Medulla oblongata (tissue), 1 donor: Measurements from ENCODE around the gene MINK1.
A peak's percentile ranks its signal among the peaks of the same experiment; 100 is the strongest.

Source experiments
- DNase-seq: peaks from one replicate; pipeline ENCODE4 v3.0.0-alpha.2; 2015; ENCODE audit errors: extremely low spot score

MINK1 gene

DNA sequence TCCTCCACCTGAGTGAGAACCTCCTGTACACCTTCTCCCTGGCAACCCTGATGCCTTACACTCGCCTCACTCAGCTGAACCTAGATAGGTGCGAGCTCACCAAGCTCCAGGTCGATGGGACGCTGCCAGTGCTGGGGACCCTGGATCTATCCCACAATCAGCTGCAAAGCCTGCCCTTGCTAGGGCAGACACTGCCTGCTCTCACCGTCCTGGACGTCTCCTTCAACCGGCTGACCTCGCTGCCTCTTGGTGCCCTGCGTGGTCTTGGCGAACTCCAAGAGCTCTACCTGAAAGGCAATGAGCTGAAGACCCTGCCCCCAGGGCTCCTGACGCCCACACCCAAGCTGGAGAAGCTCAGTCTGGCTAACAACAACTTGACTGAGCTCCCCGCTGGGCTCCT lies 99.6 kb downstream of the MINK1 start:
- no peak for DNase-seq

DNA sequence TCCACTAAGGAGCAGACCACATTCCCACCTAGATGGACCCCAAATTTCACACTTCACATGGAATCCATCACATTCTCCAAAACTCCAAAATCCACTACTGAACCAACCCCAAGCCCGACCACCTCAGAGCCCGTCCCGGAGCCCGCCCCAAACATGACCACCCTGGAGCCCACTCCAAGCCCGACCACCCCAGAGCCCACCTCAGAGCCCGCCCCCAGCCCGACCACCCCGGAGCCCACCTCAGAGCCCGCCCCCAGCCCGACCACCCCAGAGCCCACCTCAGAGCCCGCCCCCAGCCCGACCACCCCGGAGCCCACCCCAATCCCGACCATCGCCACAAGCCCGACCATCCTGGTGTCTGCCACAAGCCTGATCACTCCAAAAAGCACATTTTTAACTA lies 100.5 kb downstream of the MINK1 start:
- no peak for DNase-seq

DNA sequence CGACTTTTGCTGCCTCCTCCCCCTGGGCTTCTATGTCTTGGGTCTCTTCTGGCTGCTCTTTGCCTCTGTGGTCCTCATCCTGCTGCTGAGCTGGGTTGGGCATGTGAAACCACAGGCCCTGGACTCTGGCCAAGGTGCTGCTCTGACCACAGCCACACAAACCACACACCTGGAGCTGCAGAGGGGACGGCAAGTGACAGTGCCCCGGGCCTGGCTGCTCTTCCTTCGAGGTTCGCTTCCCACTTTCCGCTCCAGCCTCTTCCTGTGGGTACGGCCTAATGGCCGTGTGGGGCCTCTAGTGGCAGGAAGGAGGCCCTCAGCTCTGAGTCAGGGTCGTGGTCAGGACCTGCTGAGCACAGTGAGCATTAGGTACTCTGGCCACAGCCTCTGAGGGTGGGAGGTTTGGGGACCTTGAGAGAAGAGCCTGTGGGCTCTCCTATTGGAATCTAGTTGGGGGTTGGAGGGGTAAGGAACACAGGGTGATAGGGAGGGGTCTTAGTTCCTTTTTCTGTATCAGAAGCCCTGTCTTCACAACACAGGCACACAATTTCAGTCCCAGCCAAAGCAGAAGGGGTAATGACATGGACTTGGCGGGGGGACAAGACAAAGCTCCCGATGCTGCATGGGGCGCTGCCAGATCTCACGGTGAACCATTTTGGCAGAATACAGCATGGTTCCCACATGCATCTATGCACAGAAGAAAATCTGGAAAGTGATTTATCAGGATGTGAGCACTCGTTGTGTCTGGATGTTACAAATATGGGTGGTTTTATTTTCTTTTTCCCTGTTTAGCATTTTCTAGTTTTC lies 101.2 kb downstream of the MINK1 start:
- peak; percentile 30 for DNase-seq

DNA sequence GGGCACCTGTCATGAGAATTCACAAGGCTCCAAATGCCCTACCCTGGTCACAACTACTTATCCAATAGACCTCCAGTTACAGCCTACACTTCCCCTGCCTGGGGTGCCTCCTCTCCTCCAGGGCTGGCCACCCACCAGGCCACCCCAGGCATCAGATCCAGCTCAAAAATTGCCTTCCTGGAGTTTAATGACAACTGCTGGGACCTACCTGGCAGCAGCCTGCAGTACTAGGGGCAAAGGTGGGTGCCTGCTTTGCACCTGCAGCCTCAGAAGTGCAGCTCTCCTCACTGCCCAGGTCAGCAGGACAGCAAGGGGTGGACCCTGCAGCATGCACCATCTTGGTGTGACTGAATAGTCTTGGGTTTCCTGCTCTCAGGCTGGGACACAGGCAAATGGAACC lies 102.5 kb downstream of the MINK1 start:
- DNase-seq: no peak

DNA sequence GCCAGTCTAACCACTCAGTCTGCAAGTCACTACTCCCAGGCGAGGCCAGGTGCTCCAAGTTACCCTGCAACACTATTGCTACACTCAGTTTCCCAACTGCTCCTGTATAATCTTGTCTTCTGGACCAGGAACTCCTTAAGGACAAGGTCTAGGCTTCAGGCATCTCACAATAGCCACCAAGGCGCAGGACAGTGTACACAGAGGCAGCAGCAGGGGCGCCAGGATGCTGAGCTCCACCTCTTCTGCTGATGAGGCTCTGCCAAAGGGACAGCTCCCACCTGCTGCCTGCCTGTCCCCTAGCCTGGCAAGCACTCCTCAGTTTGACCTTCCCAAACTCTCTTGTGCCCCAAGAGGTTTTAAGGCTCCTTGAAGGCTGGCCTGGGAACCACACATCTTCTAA lies 103.3 kb downstream of the MINK1 start:
- DNase-seq: no peak

DNA sequence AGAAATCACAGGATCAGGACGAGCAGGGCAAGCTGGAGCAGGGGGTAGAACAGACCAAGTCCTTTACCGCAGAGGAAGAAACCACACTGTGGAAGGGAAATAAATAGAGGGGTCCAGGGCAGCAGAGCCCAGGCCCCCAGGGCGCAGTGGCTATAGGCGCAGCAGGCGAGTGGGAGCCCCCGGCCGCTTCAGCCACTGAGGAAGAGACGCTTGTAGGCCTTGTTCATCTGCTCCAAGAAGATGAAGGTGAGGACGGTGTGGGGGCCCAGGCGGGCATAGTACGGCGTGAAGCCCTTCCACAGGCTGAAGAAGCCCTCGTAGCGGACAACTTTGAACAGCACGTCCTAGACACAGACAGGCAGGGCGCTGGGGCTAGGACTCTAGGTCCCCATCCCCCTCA lies 104.4 kb downstream of the MINK1 start:
- DNase-seq: no peak

DNA sequence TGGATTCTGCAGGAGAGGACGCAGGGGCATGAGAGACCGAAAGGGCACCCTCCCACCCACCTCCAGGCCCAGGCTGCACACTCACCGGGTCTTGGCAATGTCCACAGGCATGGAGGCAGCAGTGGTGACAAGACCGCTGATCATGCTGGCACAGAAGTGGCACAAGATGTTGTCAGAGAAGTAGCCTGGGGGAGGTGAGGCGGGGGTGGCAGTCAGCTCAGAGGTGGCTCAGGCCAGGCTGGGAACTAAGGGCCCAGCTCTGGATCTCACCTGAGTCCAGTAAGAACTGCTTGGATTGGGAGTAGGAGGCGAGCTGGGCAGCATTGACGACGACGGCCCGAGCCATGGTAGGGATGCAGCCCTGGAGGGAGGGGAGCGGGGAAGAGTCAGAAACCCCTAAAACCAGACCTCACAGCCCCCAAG lies 104.9 kb downstream of the MINK1 start:
- no peak for DNase-seq

DNA sequence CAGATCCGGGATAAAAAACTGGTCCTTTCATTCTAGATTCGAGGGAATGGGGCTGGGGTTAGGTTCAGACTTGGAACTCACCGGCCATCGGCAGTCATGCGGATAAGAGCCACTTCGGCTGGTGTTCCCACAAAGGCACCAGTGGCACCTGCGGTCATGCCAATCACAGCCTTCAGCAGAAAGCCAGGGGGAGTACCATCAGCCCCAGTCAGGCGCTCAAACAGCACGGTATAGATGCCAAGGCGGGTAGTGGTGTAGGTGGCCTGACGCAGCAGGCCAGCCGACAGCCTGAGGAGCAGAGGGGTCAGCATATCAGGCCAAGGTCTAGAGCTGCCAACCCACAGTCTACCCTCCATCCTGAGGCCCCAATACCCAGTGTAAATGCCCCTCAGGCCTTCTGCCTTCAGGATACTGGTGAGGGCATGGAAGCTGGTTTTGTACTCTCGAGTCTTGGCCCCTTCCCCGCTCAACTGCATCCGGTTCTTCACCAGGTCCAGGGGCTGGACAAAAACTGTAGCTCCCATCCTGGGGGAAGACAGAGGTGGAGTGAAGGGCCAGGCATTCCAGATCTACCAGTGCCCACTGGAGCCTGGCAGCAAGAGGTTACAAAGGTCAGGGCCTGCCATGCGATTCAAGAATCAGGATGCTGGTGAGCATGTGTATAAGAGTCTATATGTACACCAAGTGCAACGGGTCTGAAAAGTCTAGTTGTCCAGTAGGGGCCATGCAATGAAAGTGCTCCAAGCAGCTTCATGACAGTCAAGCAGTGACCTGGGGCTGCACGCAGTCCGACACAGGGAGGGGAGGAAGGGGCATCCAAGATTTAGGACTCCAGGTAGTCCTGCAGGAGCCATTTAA lies 105.8 kb downstream of the MINK1 start:
- DNase-seq: no peak

DNA sequence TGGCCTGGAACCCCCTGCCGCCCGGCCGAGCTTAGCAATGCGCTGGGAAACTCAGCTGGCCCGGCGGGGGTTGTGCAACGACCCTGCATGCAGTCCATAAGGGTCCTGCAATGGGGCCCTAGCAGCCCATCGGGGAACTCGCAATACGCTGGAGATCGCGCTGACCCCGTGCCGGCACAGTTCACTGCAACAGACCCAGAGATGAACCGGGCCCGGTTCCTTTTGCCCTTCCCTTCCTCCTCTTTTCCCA lies 106.3 kb downstream of the MINK1 start:
- no peak for DNase-seq

DNA sequence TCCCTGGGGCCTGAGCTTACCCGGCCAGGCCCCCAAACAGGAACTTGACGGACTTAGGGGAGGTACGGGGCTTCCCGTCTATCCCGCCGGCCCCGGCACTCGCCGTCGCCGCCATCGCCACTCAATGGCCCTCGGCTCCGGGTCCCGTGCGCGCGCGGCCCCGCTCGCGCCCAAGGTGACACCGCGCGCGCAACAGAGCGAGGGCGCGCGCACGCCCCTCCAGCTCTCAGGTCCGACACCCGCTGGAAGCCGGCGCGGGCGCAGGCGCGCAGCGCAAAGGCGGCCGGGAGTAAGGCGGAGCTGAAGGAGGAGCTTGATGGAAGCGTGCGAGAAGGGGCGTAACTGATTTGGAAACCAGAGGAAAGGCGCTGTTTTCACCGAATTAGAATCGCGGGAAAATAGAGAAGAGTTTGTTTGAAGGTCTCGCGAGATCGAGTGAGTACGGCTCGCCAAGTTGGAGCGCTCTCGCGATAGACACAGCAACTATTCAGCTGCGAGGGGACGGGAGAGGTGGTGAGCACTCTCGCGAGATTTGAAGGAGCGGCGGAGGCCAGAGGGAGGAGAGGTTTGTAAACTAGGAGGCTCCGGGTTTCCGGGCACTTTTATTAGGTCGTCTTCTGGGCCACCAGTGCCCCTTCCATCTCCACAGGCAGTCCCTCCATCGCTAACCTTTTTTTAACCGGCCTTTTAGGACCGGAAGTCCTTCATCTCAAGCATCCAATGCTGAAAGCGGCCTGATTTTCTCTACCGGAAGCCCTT lies 106.8 kb downstream of the MINK1 start, which contains the start of the genes RNF167 and SLC25A11:
RNF167 (plus strand) TSS at position 473 of the 759 bp plus-strand sequence. CDS start 642 bp downstream, outside the sequence.
SLC25A11 (minus strand) TSS at position 251 of the 759 bp plus-strand sequence; CDS start at position 115, 136 bp downstream.
- peak; percentile 99 for DNase-seq

DNA sequence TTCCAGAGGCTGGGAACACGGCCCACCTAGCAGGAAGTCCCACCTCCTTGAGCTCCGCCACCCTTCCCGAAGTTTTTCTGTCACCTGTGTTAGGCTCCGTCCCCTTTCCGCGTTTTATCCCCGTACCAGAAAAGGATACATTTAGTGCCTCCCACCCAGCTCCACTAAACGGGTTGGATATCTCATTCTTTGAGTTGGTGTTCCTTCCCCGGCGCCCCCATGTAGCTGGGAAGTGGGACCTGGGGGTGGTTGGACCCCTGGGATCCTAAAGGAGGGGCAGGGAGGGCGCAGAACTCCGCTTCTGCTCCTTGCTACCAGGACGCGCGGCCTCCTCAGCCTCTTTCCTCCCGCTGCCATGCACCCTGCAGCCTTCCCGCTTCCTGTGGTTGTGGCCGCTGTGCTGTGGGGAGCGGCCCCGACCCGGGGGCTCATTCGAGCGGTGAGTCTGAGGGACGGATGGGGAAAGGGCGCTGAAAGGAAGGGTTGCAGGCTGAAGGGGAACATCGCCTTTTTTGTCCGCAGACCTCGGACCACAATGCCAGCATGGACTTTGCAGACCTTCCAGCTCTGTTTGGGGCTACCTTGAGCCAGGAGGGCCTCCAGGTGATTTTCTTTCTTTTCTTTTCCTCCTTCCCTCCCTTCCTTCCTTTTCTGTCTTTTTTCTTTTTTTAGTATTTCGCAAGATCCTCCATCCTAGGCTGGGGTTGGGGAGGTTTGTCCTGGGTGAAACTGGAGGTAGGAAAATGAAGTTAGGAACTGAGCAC lies 107.6 kb downstream of the MINK1 start:
- DNase-seq: no peak

DNA sequence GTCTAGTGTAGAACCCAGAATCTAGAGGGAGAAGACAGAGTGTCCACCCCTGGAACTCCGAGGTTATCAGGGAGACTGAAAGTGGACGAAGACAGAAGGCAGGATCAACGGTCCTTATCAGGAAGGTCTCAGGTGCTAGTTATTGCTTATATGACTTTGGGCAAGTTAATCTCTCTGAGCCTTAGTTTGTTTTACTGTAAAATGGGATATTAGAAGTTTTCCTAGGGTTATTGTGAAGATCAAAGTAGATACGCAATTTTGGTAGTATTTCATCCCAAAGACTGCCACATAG lies 108.1 kb downstream of the MINK1 start:
- DNase-seq: no peak

DNA sequence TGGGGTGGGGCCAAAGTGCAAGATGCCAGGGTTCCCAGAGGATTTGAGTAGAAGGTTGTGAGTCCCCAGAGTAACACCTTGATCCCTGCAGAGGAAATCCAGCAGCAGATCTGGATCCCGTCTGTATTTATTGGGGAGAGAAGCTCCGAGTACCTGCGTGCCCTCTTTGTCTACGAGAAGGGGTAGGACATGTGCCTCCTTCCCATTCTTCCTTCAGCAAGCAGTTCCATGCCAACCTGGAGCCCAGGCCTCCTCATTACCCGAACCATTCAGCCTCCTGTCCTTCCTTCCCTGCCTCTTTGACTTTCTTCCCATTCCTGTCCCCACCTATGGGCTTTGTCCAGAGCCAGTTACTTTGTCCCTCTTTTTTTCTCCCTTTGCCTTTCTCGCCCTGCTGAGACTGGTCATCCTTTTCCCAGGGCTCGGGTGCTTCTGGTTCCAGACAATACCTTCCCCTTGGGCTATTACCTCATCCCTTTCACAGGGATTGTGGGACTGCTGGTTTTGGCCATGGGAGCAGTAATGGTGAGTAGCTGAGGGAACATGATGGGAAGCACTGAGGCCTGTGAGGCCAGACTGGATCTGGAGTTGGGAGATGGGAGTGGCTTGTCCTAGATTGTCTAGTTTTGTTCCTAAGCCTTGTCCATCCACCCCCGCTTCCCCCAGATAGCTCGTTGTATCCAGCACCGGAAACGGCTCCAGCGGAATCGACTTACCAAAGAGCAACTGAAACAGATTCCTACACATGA lies 109.8 kb downstream of the MINK1 start:
- DNase-seq: no peak

DNA sequence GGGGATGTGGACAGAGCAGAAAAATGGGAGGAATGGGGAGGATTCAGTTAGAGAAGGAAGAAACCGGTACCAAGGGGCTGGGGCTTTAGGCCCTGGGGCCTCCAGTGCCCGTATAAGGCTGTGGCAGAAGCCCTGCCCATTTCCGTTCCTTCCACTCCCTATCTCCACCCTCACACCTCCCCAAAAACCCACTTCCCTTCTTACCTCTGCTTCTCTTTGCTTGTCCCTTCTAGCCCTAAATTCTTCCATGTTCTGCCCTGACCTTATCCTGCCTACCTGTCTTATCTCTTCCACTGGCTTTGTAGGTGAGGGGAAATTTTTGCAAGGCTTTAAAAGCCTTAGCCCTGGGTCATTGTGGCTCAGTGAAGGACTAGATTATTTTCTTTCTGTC lies 111.0 kb downstream of the MINK1 start:
- DNase-seq: no peak

DNA sequence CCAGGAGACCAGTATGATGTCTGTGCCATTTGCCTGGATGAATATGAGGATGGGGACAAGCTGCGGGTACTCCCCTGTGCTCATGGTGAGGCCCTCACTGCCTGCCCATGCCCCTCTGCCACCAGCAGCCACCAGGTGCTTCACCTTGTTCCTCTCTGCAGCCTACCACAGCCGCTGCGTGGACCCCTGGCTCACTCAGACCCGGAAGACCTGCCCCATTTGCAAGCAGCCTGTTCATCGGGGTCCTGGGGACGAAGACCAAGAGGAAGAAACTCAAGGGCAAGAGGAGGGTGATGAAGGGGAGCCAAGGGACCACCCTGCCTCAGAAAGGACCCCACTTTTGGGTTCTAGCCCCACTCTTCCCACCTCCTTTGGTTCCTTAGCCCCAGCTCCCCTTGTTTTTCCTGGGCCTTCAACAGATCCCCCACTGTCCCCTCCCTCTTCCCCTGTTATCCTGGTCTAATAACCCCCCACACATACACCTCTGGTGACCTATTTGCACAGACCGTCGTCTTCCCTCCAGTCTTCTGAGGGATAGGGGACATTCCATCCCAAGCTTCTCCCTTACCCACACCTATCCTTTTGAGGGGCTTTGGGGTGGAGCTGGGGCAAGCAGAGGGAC lies 111.5 kb downstream of the MINK1 start:
- DNase-seq: no peak

DNA sequence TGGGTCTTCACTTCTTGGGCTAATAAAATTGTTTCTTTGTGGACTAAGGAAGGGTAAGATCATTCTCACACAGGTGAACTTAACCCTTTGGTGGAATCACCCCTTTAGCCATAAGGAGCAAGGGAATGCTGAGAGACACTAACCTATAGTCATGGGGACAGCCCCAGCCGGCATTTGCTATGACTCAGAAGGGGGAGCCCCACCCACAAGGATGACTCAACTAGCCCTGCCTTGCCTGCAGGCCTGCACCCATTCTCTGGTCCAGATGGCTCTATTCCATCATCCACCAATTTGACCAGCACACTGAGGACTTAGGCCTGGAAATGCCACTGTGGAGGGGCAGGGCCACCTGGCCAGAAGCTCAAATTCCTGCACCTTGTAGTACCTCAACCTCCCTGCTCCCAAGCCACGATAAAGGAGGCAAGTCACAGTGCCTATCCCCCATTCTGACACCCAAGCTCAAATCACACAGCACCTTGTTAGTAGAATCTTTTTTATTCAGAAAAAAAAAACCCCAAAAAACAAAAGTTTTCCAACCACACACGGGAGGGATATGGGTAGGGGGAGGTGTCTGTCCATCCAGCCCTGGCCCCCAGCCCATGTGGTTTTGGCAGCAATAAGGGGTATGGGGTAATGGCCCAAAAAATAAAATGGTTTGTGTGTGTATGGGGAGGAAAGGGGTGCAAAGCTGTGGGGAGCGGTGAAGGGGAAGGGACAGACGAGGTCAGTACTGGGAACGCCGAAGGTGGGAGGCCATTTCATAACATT lies 112.2 kb downstream of the MINK1 start:
- no peak for DNase-seq

DNA sequence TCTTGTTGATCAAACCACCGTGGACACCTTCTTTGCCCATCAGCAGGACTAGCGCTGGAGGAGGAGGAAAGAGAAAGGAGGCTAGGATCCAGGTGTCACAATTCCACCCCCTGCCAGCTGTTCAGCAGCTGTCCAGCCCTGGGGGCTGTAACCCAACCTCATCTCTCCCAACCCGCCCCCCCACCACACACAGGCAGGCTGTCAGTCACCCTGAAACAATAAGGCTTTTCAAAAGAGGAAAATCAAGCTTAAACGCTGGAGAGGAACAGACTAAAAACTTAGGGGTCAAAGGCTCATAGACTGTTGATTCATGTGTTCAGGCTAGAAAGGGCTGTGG lies 112.8 kb downstream of the MINK1 start:
- no peak for DNase-seq

DNA sequence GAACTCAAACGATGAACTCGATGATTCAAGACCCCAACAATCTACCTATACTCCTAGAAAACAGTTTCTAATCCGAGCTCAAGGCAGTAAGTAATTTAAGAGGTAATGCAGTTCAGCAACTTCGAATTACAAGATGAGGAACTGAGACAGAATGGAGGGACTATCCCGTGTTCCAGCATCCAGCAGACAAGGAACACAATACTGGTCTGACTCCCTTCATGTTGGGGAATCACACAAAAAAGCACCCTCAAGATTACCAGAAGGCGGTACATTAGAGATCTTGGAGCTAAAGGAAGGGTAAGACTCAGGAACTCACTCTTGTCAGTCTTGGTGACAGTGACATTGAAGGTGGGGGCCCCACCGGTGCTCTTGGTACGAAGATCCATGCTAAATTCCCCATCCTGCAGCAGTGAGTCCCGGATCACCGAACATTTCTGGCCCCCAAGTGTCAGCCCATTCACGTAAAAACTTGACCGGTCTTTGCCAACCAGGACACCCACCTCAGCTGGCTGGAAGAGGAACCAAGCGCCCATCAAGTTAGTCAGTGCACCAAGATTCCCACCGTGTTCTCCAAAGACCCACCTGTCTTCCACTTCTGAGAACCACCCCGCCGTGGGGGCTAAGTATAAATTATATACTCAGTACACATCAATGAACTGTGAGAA lies 113.3 kb downstream of the MINK1 start:
- no peak for DNase-seq

DNA sequence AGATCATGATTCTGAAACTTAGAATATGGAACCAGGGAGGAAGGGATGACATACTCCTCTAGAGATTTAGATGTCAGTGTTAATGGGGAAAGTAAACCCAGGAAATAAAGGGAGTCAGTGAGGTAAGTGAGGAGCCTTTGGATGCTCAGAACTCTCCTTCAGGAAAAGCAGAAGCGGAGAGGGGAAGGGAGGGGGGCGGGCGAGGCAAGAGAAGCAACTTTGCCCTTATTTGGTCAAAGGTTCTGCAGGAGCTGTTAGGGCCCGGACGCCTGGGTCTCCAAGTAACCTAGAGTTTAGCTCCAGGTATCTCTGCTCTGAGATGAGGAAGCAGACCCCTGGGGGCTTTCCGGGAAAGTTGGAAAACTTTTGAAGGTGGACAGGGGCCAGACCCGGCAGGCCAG lies 113.9 kb downstream of the MINK1 start:
- DNase-seq: no peak
